NB4 (cell line): Measurements from ENCODE around the gene PEAK3.

ENCODE experiments used
- POLR2A ChIP-seq: IDR thresholded peaks from 2 replicates; pipeline ENCODE4 v1.6.1; 2011; ENCODE audit warnings: mild to moderate bottlenecking; ENCODE audit not compliant: insufficient read length; ENCODE audit errors: extremely low read depth
- TF ChIP-seq, protein P1 (sequence below): IDR thresholded peaks from one replicate; pipeline ENCODE4 v1.5.1; 2012; ENCODE audit warnings: low read depth, low read length

- TF ChIP-seq POLR2A = no peak
- TF ChIP-seq, protein P1, sequence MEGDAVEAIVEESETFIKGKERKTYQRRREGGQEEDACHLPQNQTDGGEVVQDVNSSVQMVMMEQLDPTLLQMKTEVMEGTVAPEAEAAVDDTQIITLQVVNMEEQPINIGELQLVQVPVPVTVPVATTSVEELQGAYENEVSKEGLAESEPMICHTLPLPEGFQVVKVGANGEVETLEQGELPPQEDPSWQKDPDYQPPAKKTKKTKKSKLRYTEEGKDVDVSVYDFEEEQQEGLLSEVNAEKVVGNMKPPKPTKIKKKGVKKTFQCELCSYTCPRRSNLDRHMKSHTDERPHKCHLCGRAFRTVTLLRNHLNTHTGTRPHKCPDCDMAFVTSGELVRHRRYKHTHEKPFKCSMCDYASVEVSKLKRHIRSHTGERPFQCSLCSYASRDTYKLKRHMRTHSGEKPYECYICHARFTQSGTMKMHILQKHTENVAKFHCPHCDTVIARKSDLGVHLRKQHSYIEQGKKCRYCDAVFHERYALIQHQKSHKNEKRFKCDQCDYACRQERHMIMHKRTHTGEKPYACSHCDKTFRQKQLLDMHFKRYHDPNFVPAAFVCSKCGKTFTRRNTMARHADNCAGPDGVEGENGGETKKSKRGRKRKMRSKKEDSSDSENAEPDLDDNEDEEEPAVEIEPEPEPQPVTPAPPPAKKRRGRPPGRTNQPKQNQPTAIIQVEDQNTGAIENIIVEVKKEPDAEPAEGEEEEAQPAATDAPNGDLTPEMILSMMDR = no peak
These were observed 25.8 kb downstream of the PEAK3 start, which contains the start of gene JSRP1 for GRCh38 chr19:2255982-2256685.
